Endodermal cell (in vitro differentiated cells): ENCODE measurements around the gene LUC7L. TPM values are rescaled to one million over a fixed set of nuclear protein-coding genes. Genes with fewer than 3 reads are reported as not detected.

Source experiments
- DNase-seq: peaks from one replicate; pipeline ENCODE4 v3.0.0-alpha.2; 2017
- H3K27ac ChIP-seq: 2 replicates; pipeline ENCODE4 v1.5.1; 2013; ENCODE audit warnings: mild to moderate bottlenecking, low read depth, low read length, moderate library complexity
- H3K27me3 ChIP-seq: 2 replicates; pipeline ENCODE4 v1.6.1; 2013; ENCODE audit warnings: mild to moderate bottlenecking, low read length, moderate library complexity; ENCODE audit not compliant: insufficient read depth, control insufficient read depth, poor library complexity, severe bottlenecking
- H3K36me3 ChIP-seq: 2 replicates; pipeline ENCODE4 v1.7.0; 2013; ENCODE audit warnings: mild to moderate bottlenecking, low read length, moderate library complexity; ENCODE audit not compliant: control insufficient read depth, insufficient read depth
- H3K4me1 ChIP-seq: one replicate; pipeline ENCODE4 v1.7.0; 2013; ENCODE audit warnings: low read length; ENCODE audit not compliant: control insufficient read depth, insufficient read depth
- H3K4me3 ChIP-seq: 2 replicates; pipeline ENCODE4 v1.5.1; 2013; ENCODE audit warnings: mild to moderate bottlenecking, low read length, moderate library complexity
- H3K9ac ChIP-seq: 2 replicates; pipeline ENCODE4 v1.6.1; 2013; ENCODE audit warnings: mild to moderate bottlenecking, low read length, moderate library complexity; ENCODE audit not compliant: poor library complexity, severe bottlenecking; ENCODE audit errors: extremely low read depth
- H3K9me3 ChIP-seq: 2 replicates; pipeline ENCODE4 v1.6.1; 2013; ENCODE audit warnings: mild to moderate bottlenecking, low read length, moderate library complexity; ENCODE audit not compliant: control insufficient read depth
- H3K27ac Mint-ChIP-seq: 2 replicates; pipeline ENCODE4 v1.8.0; 2020; ENCODE audit warnings: mixed read lengths
- H3K27me3 Mint-ChIP-seq: 2 replicates; pipeline ENCODE4 v1.8.0; 2021; ENCODE audit warnings: mild to moderate bottlenecking, mixed read lengths; ENCODE audit not compliant: insufficient read depth
- H3K36me3 Mint-ChIP-seq: 2 replicates; pipeline ENCODE4 v1.8.0; 2020; ENCODE audit warnings: low read depth, mixed read lengths
- H3K4me1 Mint-ChIP-seq: 2 replicates; pipeline ENCODE4 v1.8.0; 2020; ENCODE audit warnings: mixed read lengths
- H3K4me3 Mint-ChIP-seq: 2 replicates; pipeline ENCODE4 v1.8.0; 2020; ENCODE audit warnings: mild to moderate bottlenecking, moderate library complexity, mixed read lengths
- H3K9me3 Mint-ChIP-seq: 2 replicates; pipeline ENCODE4 v1.8.0; 2020; ENCODE audit warnings: mild to moderate bottlenecking, mixed read lengths
- WGBS, 2 experiments: methylation state at CpG; one replicate each; pipeline versions ENCODE4 v1.1.5 to v1.1.7; 2013; ENCODE audit warnings: missing lambda C conversion rate in 2 of 2, mixed read lengths in 1 of 2; ENCODE audit not compliant: insufficient coverage in 1 of 2, insufficient read length in 1 of 2; 5-methylcytosine and 5-hydroxymethylcytosine counted together
- total RNA-seq, 2 donors: library from RNA; stranded (reverse); fragmentation: NEBNext Ultra II Directional in 1 of 2; extraction: Animal tissue kit (Norgen Biotek cat#: 25700) in 1 of 2; gene quantifications; 2 replicates in 1 of 2; 3 replicates in 1 of 2; pipeline ENCODE4 v1.2.1, GENCODE V29; 2021
- TF ChIP-seq, protein P1 (sequence below): fragments of 200-600 bp; sonication (generic); conservative IDR thresholded peaks from 2 replicates; pipeline ENCODE4 v1.5.0; 2021; ENCODE audit warnings: antibody characterized with exemption, mild to moderate bottlenecking

The LUC7L gene
- total RNA-seq, 2 donors from 2014 or later: 130 to 151 TPM

DNA sequence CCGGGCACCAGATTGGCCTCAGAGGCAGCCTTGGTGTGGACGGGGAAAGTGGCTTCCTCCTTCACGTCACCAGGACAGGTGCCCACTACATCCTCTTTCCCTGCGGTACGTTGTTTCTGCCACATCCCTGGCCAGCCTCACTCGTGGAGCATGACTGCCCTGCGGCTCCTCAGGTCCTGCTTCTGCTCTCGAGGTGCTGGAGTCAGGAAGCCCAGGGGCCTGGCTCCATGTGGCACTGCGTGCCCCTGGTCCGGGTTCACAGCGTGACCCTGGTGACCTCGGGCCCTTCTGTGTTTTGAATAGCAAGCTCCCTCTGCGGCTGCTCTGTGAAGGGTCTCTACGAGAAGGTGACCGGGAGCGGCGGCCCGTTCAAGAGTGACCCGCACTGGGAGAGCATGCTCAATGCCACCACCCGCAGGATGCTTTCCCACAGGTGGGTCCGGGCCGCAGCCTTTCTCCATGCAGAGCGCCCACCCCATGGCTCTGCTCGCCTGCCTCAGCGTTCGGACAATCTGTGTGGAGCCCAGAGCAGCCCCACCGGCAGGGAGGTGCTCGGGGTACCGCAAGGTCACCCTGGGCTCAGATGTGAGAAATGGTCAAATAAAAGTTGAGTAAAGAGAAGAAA lies 33.0 kb upstream of the LUC7L start:
- Mint-ChIP-seq H3K4me1 (no peaks in the 10 kb centered on the region), H3K9me3 (no peaks in the 10 kb centered on the region), H3K27me3 (no peaks in the 10 kb centered on the region), H3K27ac (no peak overlapping the region), H3K4me3 (no peak overlapping the region), H3K36me3 (peaks cover 35% of the 10 kb centered on the region)
- Histone ChIP-seq H3K36me3 (no peaks in the 10 kb centered on the region), H3K27ac (no peak overlapping the region), H3K9ac (no peak overlapping the region), H3K4me1 (no peaks in the 10 kb centered on the region), H3K27me3 (no peaks in the 10 kb centered on the region), H3K9me3 (no peaks in the 10 kb centered on the region), H3K4me3 (no peak overlapping the region)
- TF ChIP-seq, protein P1, sequence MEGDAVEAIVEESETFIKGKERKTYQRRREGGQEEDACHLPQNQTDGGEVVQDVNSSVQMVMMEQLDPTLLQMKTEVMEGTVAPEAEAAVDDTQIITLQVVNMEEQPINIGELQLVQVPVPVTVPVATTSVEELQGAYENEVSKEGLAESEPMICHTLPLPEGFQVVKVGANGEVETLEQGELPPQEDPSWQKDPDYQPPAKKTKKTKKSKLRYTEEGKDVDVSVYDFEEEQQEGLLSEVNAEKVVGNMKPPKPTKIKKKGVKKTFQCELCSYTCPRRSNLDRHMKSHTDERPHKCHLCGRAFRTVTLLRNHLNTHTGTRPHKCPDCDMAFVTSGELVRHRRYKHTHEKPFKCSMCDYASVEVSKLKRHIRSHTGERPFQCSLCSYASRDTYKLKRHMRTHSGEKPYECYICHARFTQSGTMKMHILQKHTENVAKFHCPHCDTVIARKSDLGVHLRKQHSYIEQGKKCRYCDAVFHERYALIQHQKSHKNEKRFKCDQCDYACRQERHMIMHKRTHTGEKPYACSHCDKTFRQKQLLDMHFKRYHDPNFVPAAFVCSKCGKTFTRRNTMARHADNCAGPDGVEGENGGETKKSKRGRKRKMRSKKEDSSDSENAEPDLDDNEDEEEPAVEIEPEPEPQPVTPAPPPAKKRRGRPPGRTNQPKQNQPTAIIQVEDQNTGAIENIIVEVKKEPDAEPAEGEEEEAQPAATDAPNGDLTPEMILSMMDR: no peak
- DNase-seq: no peak
- WGBS, 2 experiments: 95% methylated on average over 18 to 29 of the region's 29 CpGs

DNA sequence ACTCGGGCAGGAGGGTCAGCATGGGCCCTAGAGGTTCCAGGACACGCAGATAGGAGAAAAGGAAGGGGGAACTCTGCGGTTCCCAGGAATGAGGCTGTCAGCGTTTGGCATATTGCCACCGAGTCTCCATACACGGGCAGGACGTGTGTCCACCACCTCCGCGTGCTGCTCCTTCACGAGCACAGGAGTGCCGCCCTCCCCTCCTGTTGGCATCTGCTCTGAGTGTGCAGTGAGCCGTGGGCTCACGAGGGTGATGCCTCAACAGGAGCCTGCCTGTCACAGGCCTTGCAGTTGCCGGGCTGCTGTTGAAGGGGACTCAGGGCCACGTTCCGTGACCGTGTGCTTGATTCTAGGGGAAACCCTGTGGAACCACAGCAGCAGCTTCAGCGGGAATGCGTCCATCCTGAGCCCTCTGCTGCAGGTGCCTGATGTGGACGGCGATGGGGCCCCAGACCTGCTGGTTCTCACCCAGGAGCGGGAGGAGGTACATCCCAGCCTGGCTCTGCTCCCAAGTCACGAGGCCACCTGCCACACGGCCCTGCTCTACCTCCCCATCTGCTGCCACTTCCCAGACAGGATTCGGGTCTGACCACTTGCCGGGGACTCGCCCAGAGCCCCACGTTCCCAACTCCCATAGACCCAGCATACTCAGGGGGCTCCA lies 31.9 kb upstream of the LUC7L start:
- Mint-ChIP-seq H3K9me3 (no peaks in the 10 kb centered on the region), H3K4me3 (no peak overlapping the region), H3K36me3 (peaks cover 42% of the 10 kb centered on the region), H3K4me1 (no peaks in the 10 kb centered on the region), H3K27ac (no peak overlapping the region), H3K27me3 (no peaks in the 10 kb centered on the region)
- H3K4me3 ChIP-seq: no peak overlapping the region
- H3K9ac ChIP-seq: no peak overlapping the region
- DNase-seq: no peak
- no peaks in the 10 kb centered on the region for H3K9me3 ChIP-seq
- peaks cover 1% of the 10 kb centered on the region for H3K36me3 ChIP-seq
- TF ChIP-seq, protein P1: no peak
- H3K27ac ChIP-seq: no peak overlapping the region
- no peaks in the 10 kb centered on the region for H3K27me3 ChIP-seq
- WGBS, 2 experiments: 92 to 98% methylated on average over 26 to 28 of the region's 28 CpGs
- no peaks in the 10 kb centered on the region for H3K4me1 ChIP-seq

DNA sequence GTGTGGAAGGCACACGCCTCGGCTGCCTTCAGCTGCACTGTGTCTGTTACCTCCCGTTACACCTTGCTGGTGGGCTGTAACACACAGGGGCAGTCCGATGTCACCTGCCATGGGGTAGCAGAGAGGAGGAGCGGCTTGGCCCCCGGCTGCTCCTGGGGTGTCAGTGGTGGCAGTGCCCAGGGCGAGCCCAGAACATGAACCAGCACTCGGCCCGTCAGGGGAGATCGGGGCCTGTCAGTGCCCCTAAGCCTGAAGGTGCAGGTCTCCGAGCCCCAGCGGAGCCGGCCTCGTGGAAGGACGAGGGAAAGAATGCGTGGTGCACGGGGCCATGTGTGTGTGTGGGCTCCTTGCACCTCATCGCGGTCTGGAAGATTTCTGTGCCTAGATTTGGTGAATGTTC lies 31.1 kb upstream of the LUC7L start:
- no peaks in the 10 kb centered on the region for H3K9me3 Mint-ChIP-seq
- DNase-seq: no peak

More for the DNA sequence above, 31.1 kb upstream of the LUC7L start:
- Histone ChIP-seq H3K27me3 (no peaks in the 10 kb centered on the region), H3K9me3 (no peaks in the 10 kb centered on the region), H3K36me3 (peaks cover 7% of the 10 kb centered on the region), H3K4me1 (no peaks in the 10 kb centered on the region), H3K4me3 (no peak overlapping the region), H3K27ac (no peak overlapping the region), H3K9ac (no peak overlapping the region)
- Mint-ChIP-seq H3K27ac (no peak overlapping the region), H3K4me3 (no peak overlapping the region), H3K4me1 (no peaks in the 10 kb centered on the region), H3K27me3 (no peaks in the 10 kb centered on the region), H3K36me3 (peaks cover 50% of the 10 kb centered on the region)
- 93 to 95% methylated on average over 16 to 19 of the region's 19 CpGs for WGBS, 2 experiments
- TF ChIP-seq, protein P1: no peak
